AG08396 (cell line): ENCODE data around the gene MAT2B.
"Not testable (repeated sequence)": the region's sequence is repeated elsewhere in the genome, so short reads cannot be mapped to it uniquely, and the experiment has no call there.

ENCODE experiments used
- DNase-seq: peaks from one replicate; pipeline ENCODE4 v3.0.0; 2012; ENCODE audit warnings: low spot score, mixed read lengths

MAT2B gene

DNA sequence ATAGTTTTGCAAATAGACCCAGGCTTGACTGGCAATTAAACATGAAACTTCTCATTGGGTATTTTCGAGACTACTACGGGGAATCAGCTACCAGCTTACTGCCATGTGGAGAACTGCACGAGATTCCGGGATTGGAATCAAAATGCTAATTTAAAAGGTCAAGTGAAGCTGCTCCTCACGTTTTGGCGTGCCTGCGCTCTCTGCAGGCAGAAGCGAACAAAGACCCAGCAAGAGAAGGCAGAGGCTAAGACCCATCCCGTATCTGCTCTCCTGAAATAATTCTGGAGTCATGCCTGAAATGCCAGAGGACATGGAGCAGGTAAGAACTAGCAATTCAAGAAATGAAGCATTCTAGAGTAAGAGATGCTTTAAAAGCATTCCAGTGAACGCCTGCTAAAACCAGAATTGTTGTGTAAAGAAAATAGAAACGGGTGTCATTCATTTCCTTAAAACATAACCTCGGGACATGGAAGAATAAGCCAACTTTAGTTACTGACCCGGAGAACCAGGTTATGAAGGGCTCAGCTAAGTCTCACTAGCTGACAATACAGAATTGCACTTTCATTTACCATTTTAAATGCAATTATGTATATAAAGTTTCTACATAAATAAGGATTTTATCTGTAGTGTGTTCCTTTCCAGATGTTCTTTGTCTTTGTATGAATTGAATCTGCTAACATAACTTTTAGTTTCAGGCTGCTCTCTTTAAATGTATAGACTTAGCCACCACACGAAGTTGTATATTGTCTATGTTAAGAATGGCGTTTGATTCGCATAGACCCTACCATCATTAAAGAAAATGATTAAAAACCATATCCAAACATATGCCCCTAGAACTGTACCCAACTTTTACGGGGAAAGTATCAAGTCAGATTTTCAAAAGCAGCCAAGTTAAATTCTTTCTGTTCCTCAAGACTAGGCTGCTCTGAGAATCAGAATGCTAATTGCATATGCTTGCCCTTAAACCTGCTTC lies 2.0 kb upstream of the MAT2B start:
- DNase-seq: peak; percentile 67

- DNase-seq: peak; percentile 27
These were observed 1.1 kb upstream of the MAT2B start for GRCh38 chr5:163504079-163504931.

- DNase-seq: no peak
These were observed 411 bp upstream of the MAT2B start for GRCh38 chr5:163505049-163505367.

- peak; percentile 8 for DNase-seq
These were observed 657 bp downstream of the MAT2B start for GRCh38 chr5:163506095-163506457.

GRCh38 chr5:163506726-163507125 lies 1.3 kb downstream of the MAT2B start:
- peak; percentile 55 for DNase-seq

GRCh38 chr5:163508753-163509152 lies 3.3 kb downstream of the MAT2B start:
- no peak for DNase-seq

DNA sequence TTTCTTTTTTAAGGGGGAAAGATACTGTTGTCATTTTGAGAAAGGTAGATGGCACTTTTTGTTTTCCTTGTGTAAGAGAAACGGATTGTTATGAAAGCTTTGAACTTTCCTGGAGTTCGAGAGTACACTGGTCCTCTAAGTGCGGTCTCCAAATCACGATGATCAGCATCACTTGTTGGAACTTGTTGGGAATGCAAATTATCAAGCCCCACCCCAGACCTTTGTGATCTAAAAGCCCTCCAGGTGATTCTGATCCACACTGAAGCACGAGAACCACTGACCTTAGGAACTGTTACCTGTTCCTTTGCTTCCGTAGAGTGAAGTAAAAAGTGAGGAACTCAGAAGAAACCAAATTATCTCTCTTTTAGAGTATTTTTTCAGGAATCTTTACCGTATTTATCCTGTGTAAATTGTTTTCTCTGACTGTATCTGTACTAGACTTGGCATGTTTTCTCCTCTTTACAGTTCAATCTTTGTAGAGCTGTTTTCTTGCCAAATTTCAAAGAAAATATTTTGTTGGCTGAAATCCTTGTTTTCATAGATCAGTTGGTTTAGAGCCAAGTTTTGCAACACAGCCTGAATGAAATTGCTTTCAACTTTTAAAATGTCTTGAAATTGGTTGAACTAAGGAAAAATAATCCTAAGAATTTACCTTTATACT lies 4.0 kb downstream of the MAT2B start:
- peak; percentile 40 for DNase-seq

GRCh38 chr5:163512526-163512925 lies 7.1 kb downstream of the MAT2B start:
- DNase-seq: no peak

DNA sequence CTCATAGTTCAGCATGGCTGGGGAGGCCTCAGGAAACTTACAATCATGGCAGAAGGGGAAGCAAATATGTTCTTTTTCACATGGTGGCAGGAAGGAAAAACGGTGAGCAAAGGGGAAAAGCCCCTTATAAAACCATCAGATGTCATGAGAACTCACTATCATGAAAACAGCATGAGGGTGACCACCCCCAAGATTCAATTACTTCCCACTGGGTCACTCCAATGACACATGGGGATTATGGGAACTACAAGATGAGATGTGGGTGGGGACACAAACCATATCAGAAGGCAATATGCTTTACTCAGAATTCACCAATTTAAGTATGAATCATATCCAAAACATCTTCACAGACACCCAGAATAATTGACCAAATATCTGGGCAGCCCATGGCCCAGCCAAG lies 19.7 kb downstream of the MAT2B start:
- no peak for DNase-seq

DNA sequence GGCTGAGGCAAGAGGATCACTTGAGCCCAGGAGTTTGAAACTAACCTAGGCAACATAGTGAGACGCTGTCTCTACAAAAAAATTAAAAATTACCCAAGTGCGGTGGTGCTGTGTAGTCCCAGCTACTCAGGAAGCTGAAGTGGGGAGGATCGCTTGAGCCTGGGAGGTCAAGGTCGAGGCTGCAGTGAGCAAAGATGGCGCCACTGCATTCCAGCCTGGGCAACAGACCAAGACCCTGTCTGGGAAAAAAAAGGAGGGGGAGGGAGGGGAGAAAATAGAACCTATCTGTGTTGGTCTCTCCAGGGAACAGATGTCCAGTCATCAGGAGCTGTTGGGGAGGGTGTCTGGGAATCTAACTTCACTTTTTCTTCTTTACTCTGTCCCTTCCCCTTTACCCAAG lies 24.3 kb downstream of the MAT2B start:
- DNase-seq: no peak

GRCh38 chr5:163531272-163531671 lies 25.9 kb downstream of the MAT2B start:
- DNase-seq: no peak

DNA sequence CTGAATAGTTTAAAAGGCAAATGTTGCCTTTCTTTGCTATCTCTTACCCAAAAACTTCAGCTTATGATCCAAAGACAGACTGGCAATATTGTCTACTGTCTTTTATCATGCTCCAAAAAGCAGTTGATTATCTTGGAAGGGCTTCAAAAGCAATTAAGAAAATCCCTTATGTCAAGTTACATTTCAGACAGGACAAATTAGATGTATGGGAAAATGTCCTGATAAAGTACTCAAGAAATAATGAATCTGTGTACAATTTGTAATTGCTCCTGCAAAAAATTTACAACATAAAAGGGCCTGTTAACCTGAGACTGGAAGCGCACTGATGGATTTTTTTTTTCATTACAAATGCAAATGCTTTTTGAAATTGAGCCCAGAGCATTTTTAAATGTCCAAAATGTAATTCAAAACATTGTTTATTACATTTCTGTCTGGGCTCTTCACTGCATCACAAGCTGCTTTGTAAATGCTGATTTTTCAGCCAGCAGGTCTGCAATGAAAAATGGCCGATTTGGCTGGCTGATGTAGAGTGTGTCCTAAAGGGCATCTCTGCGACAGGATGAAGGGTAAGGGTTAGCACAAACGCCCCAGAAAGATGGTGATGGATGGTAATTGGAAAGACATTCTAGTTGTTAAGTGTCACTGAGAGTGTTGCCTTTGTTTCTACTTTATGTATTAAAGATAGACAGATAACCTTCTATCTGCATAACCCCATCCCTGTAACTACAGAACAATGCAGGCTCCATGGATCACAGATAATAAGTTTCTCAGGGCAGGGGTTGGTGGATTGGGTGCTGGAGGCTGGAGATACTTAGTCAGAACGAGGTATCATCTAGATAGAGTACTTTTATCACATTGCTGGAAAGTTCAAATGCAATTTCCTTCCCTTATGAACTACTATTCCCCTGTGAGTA lies 27.0 kb downstream of the MAT2B start:
- no peak for DNase-seq

DNA sequence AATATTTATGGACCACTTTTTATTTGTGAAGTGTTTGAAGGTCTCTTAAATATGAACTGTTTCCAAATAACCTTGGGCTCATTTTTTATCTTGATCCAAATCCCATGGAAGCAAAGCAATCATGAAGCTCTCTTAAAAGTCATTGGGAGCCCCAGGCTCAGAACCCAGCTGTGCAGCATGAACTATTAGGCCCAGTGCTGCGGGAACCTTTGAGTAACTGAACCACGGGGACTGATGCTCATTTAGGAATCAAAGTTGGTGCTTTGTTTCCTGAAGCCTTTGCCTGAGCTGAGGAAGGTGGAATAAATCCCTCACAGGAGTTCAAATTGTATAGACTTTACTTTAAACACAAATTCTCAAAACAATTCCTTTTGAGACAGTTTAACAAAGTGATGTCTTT lies 27.8 kb downstream of the MAT2B start:
- DNase-seq: no peak

DNA sequence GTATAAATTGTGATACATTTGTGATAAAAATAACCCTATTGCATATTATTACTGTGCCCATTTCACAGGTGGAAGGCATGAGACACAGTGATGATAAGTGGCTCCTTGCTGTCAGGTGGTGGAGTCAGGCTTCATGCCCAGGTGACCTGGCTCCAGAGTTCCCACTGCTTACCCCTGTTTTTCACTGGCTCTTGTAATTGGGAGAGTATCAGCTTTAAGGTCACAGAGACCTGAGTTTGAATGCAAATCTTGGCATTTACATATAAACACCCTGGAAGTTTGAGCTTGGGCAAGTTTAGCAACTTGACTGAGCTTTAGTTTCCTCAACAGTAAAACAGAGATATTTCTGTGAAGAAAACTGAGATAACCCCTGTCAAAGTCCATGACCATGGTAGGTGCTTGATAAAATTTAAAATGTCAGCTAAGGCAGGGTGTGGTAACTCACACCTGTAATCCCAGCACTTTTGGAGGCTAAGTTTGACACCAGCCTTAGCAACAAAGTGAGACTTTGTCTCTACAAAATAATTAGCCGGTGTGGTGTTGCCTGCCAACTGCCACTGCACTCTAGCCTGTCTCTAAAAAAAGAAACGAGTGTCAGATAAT lies 29.2 kb downstream of the MAT2B start:
- DNase-seq: no peak

DNA sequence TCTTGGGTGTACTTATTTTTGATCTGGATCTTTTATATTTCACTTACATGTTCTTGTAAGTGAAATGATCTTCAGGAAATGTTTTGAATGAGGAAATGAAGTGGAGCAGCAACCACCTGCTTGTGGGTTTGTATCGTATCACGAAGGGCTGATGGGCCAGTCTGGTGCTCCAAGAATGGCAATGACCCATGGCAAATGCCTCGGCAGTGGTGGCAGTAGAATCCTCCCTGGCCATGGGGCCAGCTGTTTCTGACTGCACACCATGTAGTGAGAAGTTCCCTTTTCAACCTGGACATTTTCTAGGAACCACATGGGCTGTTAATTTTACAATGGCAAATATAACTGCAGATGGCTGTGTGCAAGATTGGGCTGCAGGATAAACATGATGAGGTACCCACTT lies 29.9 kb downstream of the MAT2B start:
- DNase-seq: no peak

DNA sequence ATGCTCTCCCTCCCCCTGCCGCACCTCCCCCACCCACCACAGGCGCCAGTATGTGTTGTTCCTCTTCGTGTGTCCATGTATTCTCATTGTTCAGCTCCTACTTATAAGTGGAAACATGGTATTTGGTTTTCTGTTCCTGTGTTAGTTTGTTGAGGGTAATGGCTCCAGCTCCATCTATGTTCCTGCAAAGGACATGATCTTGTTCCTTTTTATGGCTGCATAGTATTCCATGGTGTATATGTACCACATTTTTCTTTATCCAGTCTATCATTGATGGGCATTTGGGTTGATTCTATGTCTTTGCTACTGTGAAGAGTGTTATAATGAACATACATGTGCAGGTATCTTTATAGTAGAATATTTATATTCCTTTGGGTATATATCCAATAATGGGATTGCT lies 31.0 kb downstream of the MAT2B start:
- not testable (repeated sequence) for DNase-seq

GRCh38 chr5:163540696-163541095 lies 35.3 kb downstream of the MAT2B start:
- DNase-seq: no peak

GRCh38 chr5:163542771-163543170 lies 37.4 kb downstream of the MAT2B start:
- DNase-seq: no peak

GRCh38 chr5:163544041-163544440 lies 38.6 kb downstream of the MAT2B start:
- DNase-seq: no peak

DNA sequence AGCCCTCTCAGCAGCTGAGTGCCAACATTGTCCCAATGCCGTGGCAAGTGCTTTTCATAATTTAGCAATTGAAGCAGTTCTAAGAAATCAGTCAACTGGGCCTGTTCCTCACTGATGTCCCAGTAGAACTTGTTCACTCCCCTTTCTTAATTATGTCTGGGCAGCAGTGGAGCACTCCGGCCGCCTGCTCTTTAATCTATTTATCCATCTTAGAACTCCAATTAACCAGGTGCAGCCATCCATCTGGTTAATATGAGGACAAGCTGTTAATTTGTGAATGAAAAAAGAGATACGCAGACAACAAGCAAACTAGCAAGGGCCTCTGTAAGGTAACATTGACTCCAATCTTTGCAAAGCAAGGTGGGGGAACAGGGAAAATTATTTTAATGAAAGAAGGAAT lies 39.4 kb downstream of the MAT2B start:
- DNase-seq: no peak

DNA sequence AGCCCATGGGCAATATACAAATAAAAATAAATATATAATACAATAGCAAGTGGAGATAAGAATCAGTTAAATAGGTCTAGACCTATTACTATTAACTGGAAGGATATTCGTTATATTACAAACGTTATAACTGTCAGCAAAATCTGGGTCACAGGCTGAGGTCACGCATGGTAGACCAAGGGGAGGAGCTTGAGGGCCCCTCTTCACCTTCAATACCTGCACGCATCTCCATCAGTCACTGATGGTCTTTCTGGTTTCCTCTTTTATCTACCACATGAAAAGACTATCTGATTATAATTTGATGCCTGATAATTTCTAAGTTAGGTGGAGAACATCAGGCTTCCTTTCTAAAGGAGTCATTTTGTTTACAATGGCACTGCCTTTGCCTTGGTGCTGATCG lies 43.2 kb downstream of the MAT2B start:
- no peak for DNase-seq
